Measurements from ENCODE around the gene SLC1A1. TPM values are rescaled to one million over a fixed set of nuclear protein-coding genes. Genes with fewer than 3 reads are reported as not detected.
"Not testable (repeated sequence)": the region's sequence is repeated elsewhere in the genome, so short reads cannot be mapped to it uniquely, and the experiment has no call there.

Gene SLC1A1
- total RNA-seq, 2 donors from 2014 or later = 32.0 to 42.3 TPM

GRCh38 chr9:4592886-4593285 is 102.6 kb downstream of the SLC1A1 start:
- intact Hi-C loops (cut with DNase I, micrococcal nuclease) = no loop called here
- no peak for DNase-seq
- ATAC-seq = no peak

GRCh38 chr9:4594545-4594944 is 104.3 kb downstream of the SLC1A1 start:
- ATAC-seq (no peak), DNase-seq (no peak)
- intact Hi-C loops (cut with DNase I, micrococcal nuclease) = no loop called here

- intact Hi-C loops (cut with DNase I, micrococcal nuclease) = no loop called here
- ATAC-seq (no peak), DNase-seq (no peak)
Measured at GRCh38 chr9:4594994-4595393, 104.7 kb downstream of the SLC1A1 start.

DNA sequence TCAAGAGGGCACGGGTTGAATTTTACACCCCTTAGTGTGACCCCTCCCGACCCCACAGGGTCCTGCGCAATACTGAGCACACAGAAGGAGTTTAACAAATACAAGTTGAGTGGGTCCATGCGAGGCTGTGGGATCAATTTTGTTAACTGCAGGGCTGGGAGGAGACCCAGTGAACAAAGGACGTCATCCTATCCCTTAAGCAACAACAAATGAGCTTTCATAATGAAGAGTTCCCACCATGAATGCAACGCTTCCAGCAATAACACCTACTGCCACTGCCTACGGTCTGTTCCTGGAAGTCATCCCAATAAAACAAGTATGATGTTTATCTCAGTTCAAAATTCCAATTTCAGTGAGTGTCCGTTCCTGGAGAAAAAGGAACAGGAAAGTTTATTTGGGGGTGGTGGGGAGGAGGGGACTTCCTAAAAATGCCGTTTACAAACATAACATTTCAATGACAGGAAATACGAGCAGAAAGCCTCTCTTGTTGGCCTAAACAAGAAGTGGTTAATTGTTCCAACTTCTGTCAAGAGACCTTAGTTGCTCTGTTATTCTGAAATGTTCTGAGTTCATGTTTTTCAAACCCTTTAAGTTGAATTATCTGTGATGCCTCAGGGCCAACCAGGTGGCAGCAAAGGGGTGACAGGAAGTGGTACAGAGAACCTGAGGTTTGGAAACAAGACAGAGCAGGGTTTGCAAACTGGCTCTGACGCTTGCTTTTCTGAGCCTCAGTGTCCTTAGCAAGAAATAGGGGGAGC is 106.1 kb downstream of the SLC1A1 start:
- intact Hi-C loops (cut with DNase I, micrococcal nuclease) = no loop called here

GRCh38 chr9:4600368-4600767 is 110.1 kb downstream of the SLC1A1 start:
- DNase-seq = no peak

More for the DNA sequence above, 106.1 kb downstream of the SLC1A1 start:
- DNase-seq = peak in 1 of 2 donors; percentile 11
- no peak for ATAC-seq

DNA sequence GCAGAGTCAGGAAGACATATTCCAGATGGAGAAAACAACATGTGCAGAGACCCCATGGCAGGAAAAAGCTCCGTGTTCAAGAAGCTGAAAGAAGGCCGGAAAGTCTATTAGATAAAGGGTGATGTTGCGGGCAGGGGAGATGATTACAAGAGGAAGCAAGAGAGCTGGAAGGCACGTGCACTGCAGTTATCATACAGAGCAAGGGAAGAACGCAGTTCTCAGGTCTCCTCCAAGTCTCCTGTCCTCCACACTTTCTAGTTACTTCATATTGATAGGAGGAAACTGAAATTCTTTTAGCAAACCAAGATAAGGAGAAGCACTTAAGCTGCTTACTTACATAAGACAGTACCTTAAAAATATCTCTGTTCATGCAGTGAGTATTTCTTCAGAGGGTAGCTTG is 113.6 kb downstream of the SLC1A1 start:
- DNase-seq (no peak), ATAC-seq (no peak)
- intact Hi-C loops (cut with DNase I, micrococcal nuclease) = no loop called here

More at GRCh38 chr9:4600368-4600767, 110.1 kb downstream of the SLC1A1 start:
- intact Hi-C loops (cut with DNase I, micrococcal nuclease) = no loop called here
- no peak for ATAC-seq

DNA sequence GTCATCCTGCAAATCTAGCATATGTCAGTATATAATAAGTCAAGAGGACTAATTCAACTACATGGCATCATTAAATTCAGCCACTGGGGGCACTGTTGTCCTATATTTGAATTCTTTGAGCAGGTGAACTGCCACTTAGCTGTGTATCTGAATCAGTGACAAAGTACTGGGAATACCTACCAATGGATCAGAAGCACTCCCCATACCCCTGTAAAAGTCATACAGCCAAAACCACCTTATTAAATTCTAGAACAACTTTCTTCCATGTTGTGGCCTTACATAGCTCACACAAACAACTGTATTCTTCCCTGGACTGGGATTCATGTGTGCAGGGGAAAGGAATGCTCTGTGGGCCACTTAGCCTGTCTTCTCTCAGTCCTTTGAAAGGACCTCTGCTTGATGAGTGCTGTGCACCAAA is 114.4 kb downstream of the SLC1A1 start:
- peak; percentile 88 for ATAC-seq

GRCh38 chr9:4606033-4606432 is 115.8 kb downstream of the SLC1A1 start:
- ATAC-seq; DNase-seq; intact Hi-C loops (cut with DNase I, micrococcal nuclease): not testable (repeated sequence)

More for the DNA sequence above, 114.4 kb downstream of the SLC1A1 start:
- intact Hi-C loops (cut with DNase I, micrococcal nuclease) = no loop called here
- peak; percentile 28 to 77 for DNase-seq

DNA sequence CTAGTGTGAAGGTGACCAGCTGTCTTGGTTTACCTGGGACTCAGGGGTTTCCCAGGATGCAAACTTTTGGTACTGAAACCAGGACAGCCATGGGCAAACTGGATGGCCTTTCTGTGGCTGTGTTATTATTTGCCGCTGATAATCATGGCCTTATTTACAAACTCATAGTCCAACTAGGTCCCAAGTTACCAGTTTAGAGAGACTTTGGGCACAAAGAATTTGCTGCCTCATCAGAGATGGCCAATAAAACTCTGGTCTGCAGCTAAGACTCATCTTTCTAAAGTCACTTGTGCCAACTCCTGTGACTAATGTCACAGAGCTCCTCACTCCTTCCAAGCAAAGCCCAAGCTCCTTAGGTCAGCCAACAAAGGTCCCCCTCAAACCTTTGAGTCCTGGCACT is 124.4 kb downstream of the SLC1A1 start:
- ATAC-seq (no peak), DNase-seq (no peak)
- intact Hi-C loops (cut with DNase I, micrococcal nuclease) = no loop called here

GRCh38 chr9:4615251-4615650 is 125.0 kb downstream of the SLC1A1 start:
- intact Hi-C loops (cut with DNase I, micrococcal nuclease) = no loop called here
- ATAC-seq = no peak

DNA sequence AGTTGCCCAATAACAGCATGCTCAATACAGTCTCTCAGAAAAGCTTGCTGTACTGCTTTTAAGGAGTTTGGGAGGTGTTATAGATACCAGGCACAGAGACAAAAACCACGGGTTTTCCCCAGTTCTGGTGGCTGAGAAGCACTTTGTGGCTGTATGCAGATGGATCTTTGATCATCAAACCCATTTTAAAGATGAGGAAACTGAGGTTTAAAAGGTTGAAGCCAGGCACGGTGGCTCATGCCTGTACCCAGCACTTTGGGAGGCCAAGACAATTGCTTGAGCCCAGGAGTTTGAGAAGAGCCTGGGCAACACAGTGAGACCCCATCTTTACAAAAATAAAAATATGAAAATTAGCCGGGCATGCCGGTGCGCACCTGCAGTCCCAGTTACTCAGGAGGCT is 125.5 kb downstream of the SLC1A1 start:
- DNase-seq (no peak), ATAC-seq (no peak)
- intact Hi-C loops (cut with DNase I, micrococcal nuclease) = no loop called here

More at GRCh38 chr9:4615251-4615650, 125.0 kb downstream of the SLC1A1 start:
- DNase-seq = no peak

- DNase-seq (no peak), ATAC-seq (no peak)
- intact Hi-C loops (cut with DNase I, micrococcal nuclease) = no loop called here
Measured at GRCh38 chr9:4617752-4618151, 127.5 kb downstream of the SLC1A1 start.

DNA sequence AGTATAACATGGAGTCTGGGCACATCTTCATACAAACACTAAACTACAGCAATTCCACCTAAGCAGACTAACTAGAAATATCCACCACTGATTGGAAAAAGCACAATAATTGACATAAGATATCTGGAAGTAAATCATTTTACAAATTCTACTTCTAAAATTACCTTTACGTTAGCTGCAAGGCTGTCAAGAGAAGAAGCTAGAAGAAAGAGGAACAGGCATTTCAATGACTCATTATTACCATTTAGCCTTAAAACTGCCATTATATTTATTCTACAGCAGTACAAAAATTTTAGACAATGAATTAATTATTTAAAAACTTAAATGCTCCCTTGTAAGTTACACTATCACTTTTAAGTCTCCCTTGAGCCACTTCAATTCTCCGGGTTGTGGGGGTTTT is 128.4 kb downstream of the SLC1A1 start:
- DNase-seq = no peak
- intact Hi-C loops (cut with DNase I, micrococcal nuclease) = no loop called here
- no peak for ATAC-seq

GRCh38 chr9:4620057-4620765 is 129.9 kb downstream of the SLC1A1 start:
- intact Hi-C loops (cut with DNase I, micrococcal nuclease) = no loop called here
- ATAC-seq (no peak), DNase-seq (no peak)

DNA sequence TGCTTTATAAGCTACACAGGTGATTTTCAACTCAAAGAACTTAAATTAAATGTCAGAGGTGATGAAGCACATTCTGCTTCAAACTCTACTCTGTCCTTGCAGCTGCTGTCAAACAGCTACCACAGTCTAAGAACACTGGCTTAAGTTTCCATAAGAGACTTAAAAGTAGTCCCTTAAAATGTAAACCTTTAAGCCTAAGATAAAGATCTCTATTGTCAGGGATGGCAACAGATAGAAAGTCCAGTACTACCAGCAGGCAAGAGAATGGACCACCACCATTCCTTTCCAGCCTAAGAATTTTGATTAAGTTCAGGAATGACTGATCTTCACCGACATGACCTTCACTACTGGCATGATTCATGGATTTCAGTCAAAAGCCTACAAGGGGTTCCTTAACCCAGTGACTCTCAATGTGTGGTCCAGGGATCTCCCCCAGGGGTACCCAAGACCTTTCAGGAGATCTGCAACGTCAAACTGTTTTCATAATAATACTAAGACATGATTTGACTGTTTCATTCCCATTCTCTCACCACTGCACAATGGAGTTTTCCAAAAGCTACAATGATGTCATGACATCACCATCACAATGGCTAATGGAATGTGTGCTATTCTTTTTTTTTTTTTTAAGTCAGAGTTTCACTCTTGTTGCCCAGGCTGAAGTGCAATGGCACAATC is 130.8 kb downstream of the SLC1A1 start:
- no peak for DNase-seq
- intact Hi-C loops (cut with DNase I, micrococcal nuclease) = no loop called here

DNA sequence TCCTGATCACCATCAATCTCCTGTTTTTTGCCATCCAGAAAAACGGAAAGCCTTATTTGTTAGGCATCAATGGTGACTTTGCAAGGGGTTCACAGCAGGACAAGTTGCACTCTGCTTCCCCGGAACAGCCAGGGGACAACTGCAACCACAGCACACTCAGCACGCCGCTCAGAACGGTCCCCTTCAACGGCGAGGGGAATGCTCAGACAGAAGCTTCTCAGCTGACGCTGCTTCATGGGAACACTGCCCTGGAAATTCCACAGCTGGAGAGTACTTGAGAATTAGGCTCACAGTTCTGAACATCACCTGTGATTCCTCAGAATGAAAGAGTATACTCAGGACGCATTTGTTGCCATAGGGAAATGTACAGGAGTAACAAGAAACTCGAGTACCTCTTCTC is 131.7 kb downstream of the SLC1A1 start:
- intact Hi-C loops (cut with DNase I, micrococcal nuclease) = no loop called here
- no peak for ATAC-seq
- no peak for DNase-seq

More for the DNA sequence above, 130.8 kb downstream of the SLC1A1 start:
- ATAC-seq = no peak

DNA sequence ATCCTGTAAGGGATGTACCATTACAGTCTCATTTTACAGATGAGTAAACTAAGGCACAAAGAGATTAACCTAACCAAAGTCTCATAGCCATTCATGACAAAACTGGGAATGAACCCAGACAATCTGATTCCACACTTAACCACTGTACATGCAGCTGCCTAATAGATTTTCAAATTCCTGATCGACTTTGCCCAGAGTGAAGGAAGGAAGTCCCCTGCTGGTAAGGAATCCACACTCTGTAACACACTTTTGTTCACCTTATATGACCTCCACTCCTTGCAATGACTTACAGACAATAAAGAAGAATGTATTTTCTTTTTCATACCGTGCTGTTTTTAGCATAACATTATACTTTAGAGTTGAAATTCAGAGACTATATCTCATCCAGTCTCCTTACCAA is 140.6 kb downstream of the SLC1A1 start:
- ATAC-seq = no peak
- intact Hi-C loops (cut with DNase I, micrococcal nuclease) = no loop called here
- DNase-seq = no peak

All from left colon (tissue), 2 donors.